Activated T-helper 1 cell treated with anti-CD3 and anti-CD28 coated beads, Interleukin-12 subunit alpha, Interleukin-12 subunit beta, Interleukin-2, Interleukin-4 antibody, amounts not matched to agents 30 ng/mL and 10 ng/mL and 1 ng/mL, durations not matched to agents 14 hours and 24 hours and 36 hours (primary cell): Measurements from ENCODE around the gene PHF1. TPM values are rescaled to one million over a fixed set of nuclear protein-coding genes. Genes with fewer than 3 reads are reported as not detected.
A peak's percentile ranks its signal among the peaks of the same experiment; 100 is the strongest.

Source experiments
- DNase-seq: peaks from one replicate; pipeline ENCODE4 v3.0.0; 2021; ENCODE audit warnings: low spot score
- H3K27ac Mint-ChIP-seq: one replicate; pipeline ENCODE4 v1.8.0; 2021; ENCODE audit warnings: mild to moderate bottlenecking, mixed read lengths
- H3K27me3 Mint-ChIP-seq: one replicate; pipeline ENCODE4 v1.8.0; 2022; ENCODE audit warnings: mild to moderate bottlenecking, moderate library complexity, mixed read lengths; ENCODE audit not compliant: insufficient read depth
- H3K36me3 Mint-ChIP-seq: one replicate; pipeline ENCODE4 v1.8.0; 2021; ENCODE audit warnings: low read depth, mixed read lengths
- H3K4me1 Mint-ChIP-seq: one replicate; pipeline ENCODE4 v1.8.0; 2021; ENCODE audit warnings: low read depth, mixed read lengths
- H3K4me3 Mint-ChIP-seq: one replicate; pipeline ENCODE4 v1.8.0; 2021; ENCODE audit warnings: mild to moderate bottlenecking, moderate library complexity, mixed read lengths
- H3K9me3 Mint-ChIP-seq: one replicate; pipeline ENCODE4 v1.8.0; 2021; ENCODE audit warnings: mixed read lengths
- intact Hi-C: fragments of 100-400 bp; cut with micrococcal nuclease; formaldehyde crosslinking; loops from one replicate; pipeline ENCODE4 v1.15.1; 2024
- total RNA-seq: library from RNA; stranded (reverse); gene quantifications from 2 replicates; pipeline ENCODE4 v1.2.3, GENCODE V29; 2022

Gene PHF1
- total RNA-seq, 1 donor from 2014 or later: 38.8 TPM

GRCh38 chr6:33446356-33446755 lies 35.5 kb downstream of the PHF1 start:
- no peak for DNase-seq
- Mint-ChIP-seq H3K36me3 (peaks cover 43% of the 10 kb centered on the region), H3K27me3 (no peaks in the 10 kb centered on the region), H3K9me3 (no peaks in the 10 kb centered on the region), H3K4me1 (peaks cover 5% of the 10 kb centered on the region), H3K27ac (no peak overlapping the region), H3K4me3 (no peak overlapping the region)
- intact Hi-C loops: no loop called here

DNA sequence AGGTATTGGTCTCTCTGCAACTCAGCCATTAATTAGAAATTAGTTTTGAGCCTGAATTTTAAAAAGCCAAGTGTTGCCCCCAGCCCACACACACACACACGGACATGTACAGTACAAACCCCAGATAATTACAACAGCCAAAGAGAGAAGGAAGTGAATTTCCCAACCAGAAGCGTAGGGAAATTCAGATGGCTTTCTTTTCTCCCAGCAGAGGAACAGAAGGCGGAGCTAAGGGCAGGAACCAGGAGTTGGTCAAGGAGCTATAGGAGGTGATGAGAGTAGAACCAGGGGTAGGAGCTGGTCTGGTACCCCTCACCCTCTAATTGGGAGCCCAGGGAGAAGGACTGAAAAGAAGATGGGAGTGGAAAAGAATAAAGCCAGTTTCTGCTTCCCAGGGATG lies 39.6 kb downstream of the PHF1 start:
- H3K27ac Mint-ChIP-seq: no peak overlapping the region
- no peak for DNase-seq
- no peaks in the 10 kb centered on the region for H3K9me3 Mint-ChIP-seq
- peaks cover 22% of the 10 kb centered on the region for H3K4me1 Mint-ChIP-seq
- no peak overlapping the region for H3K4me3 Mint-ChIP-seq
- no peaks in the 10 kb centered on the region for H3K27me3 Mint-ChIP-seq
- intact Hi-C loops: loop anchor here (10.0 kb wide), 1 partner anchor 244 kb away; no protein-coding TSS in a partner anchor
- H3K36me3 Mint-ChIP-seq: peaks cover 37% of the 10 kb centered on the region

DNA sequence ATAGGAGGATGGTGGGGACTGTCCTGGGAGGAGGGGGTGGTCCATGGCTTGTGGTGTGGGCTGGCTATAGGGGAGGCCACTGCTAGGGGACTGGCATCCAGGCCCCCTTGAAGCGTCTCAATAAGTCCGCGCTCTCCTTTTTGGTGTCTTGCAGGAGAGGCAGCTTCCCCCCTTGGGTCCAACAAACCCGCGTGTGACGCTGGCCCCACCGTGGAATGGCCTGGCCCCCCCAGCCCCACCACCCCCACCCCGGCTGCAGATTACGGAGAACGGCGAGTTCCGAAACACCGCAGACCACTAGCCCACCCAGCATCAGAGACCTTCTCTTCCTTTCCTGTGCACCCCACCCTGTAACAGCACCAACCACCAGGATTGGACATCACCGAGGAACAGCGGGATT lies 40.8 kb downstream of the PHF1 start:
- no peak for DNase-seq
- Mint-ChIP-seq H3K4me3 (no peak overlapping the region), H3K9me3 (no peaks in the 10 kb centered on the region), H3K27me3 (no peaks in the 10 kb centered on the region), H3K36me3 (peaks cover 40% of the 10 kb centered on the region), H3K4me1 (peaks cover 29% of the 10 kb centered on the region), H3K27ac (no peak overlapping the region)
- intact Hi-C loops: loop anchor here (10.0 kb wide), 1 partner anchor 243 kb away; no protein-coding TSS in a partner anchor

DNA sequence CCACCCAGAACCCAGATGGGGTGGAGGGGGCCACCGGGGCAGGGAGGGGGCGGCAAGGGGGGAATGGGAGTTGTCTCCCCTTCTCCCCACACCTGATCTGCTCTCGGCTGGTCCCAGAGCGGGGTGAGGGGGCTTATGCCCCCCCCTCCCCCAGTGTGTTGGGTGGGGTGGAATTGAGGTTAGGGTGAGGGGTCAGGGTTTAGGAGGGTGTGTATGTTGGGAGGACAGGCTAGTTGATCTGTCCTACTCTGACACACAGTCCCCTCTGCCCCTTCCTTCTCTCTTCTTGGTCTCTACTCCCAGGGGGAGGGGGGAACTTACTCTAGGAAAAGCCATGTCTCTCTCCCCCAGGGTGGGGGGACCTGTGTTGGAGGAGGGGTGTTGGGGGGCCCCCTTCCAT lies 41.7 kb downstream of the PHF1 start:
- Mint-ChIP-seq H3K27ac (no peak overlapping the region), H3K4me1 (peaks cover 38% of the 10 kb centered on the region), H3K36me3 (peaks cover 41% of the 10 kb centered on the region), H3K9me3 (no peaks in the 10 kb centered on the region), H3K27me3 (no peaks in the 10 kb centered on the region), H3K4me3 (no peak overlapping the region)
- intact Hi-C loops: loop anchor here (10.0 kb wide), 1 partner anchor 242 kb away; no protein-coding TSS in a partner anchor
- no peak for DNase-seq

DNA sequence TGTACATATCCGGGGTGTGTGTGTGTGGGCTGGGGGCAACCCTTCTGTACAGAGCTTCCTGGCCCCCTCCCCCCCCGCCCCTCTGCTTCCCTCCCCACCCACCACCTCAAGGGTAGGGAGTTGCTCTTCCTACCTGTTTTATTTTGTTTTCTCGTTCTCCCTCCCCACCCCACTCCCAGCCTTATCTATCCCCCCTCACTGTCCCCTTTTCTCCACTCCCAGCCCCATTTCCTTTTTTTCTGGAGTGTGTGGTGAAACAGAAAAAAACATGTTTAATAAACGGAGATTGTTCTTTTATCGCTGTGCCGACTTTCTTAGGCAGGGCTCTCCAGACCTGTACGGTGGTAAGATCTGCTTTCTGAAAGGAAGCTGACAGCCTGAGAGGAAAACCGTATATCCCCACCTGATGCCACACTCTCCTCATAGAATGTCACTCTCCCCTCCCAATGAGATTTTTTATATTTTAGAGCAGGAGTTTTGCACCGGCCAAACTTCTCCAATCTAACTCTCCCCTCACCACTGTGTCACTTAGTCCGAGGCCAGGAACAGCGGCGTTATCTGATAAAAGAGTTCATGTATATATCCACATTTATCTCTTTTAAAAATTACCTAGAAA lies 42.7 kb downstream of the PHF1 start:
- Mint-ChIP-seq H3K4me1 (peaks cover 38% of the 10 kb centered on the region), H3K36me3 (peaks cover 36% of the 10 kb centered on the region), H3K27me3 (no peaks in the 10 kb centered on the region), H3K4me3 (peak overlapping the region; percentile 95), H3K27ac (peak overlapping the region; percentile 88), H3K9me3 (no peaks in the 10 kb centered on the region)
- DNase-seq: no peak
- intact Hi-C loops: loop anchor here (1.0 to 10.0 kb wide), 13 partner anchors 22 to 258 kb away; partner anchors contain the start of genes BAK1, ITPR3, KIFC1 and PFDN6

DNA sequence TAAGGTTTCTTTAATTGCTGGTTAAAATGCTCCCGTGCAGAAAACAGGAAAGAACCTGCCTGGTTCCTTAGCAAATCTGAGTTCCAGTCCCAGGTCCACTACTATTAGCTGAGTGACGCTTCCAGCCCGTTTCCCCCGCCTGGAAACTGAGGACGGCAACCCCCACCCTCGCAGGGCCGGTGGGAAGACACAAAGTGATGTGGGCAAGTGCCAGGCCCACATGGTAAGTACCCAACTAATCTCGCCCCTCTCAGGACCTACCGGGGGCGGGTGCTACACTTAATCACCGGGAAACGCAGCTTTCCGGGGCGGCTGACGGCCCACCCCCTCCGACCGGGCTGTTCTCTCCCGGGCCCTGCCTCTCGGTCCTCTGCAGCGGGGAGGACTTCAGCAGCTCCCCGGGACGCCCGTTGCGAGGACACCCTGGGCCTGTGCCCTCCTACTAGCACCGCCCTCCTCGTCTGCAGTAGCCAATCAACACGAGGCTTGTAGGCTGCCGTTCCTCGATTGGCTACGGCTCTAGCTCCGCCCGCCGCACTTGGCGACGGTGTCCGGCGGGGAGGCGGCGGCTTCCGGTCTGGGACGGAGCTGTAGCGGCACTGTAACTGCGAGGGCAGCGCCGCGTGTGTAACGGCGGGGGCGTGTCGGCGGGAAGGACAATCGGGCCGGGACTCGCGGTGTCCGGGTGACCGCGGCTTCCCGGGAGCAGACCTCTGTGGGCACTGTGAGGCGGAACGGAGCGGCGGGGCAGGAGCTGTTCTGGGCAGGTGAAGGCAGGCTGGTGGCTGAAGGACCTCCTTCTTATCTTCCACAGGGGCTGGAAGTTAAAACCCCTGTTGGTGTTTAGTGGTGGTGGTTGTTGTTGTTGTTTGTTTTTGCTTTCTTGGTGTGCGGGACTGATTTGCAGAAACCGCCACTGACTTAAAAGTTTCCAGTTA lies 43.5 kb downstream of the PHF1 start, which contains the start of gene ZBTB9:
ZBTB9 (plus strand) TSS at position 568 of the 938 bp plus-strand sequence. CDS start 525 bp downstream, outside the sequence.
- Mint-ChIP-seq H3K27ac (peak within 1 kb of the TSS; percentile 88), H3K9me3 (no peaks in the 10 kb centered on the region)
- peak; percentile 96 for DNase-seq

DNA sequence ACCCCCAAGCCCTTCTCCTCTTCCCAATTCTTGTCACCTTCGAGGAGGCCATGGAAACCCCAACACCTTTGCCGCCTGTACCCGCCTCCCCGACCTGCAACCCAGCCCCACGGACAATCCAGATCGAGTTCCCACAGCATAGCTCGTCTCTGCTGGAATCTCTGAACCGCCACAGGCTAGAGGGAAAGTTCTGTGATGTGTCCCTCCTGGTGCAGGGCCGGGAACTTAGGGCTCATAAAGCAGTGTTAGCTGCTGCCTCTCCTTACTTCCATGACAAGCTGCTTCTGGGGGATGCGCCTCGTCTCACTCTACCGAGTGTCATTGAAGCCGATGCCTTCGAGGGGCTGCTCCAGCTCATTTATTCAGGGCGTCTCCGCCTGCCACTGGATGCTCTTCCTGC lies 44.2 kb downstream of the PHF1 start:
- intact Hi-C loops: loop anchor here (2.0 to 10.0 kb wide), 2 partner anchors 166 to 240 kb away; partner anchors contain the start of gene ITPR3
- Mint-ChIP-seq H3K27ac (peak overlapping the region; percentile 88), H3K27me3 (no peaks in the 10 kb centered on the region), H3K9me3 (no peaks in the 10 kb centered on the region), H3K4me3 (peak overlapping the region; percentile 95), H3K4me1 (peaks cover 42% of the 10 kb centered on the region), H3K36me3 (peaks cover 29% of the 10 kb centered on the region)
- DNase-seq: no peak

More for the DNA sequence above, 43.5 kb downstream of the PHF1 start, which contains the start of gene ZBTB9:
- H3K27me3 Mint-ChIP-seq: no peaks in the 10 kb centered on the region
- peaks cover 42% of the 10 kb centered on the region for H3K4me1 Mint-ChIP-seq
- peak within 1 kb of the TSS; percentile 95 for H3K4me3 Mint-ChIP-seq
- H3K36me3 Mint-ChIP-seq: peaks cover 31% of the 10 kb centered on the region
- intact Hi-C loops: loop anchor here (1.0 to 10.0 kb wide), 13 partner anchors 23 to 257 kb away; partner anchors contain the start of genes BAK1, ITPR3, KIFC1 and PFDN6

GRCh38 chr6:33456156-33456555 lies 45.3 kb downstream of the PHF1 start:
- no peaks in the 10 kb centered on the region for H3K27me3 Mint-ChIP-seq
- intact Hi-C loops: loop anchor here (10.0 kb wide), 1 partner anchor 239 kb away; no protein-coding TSS in a partner anchor
- H3K9me3 Mint-ChIP-seq: no peaks in the 10 kb centered on the region
- no peak for DNase-seq
- H3K36me3 Mint-ChIP-seq: peaks cover 29% of the 10 kb centered on the region
- peak overlapping the region; percentile 95 for H3K4me3 Mint-ChIP-seq
- no peak overlapping the region for H3K27ac Mint-ChIP-seq
- H3K4me1 Mint-ChIP-seq: peaks cover 37% of the 10 kb centered on the region

- no peak for DNase-seq
- intact Hi-C loops: loop anchor here (10.0 kb wide), 1 partner anchor 236 kb away; no protein-coding TSS in a partner anchor
- Mint-ChIP-seq H3K4me3 (no peak overlapping the region), H3K27ac (no peak overlapping the region), H3K4me1 (peaks cover 27% of the 10 kb centered on the region), H3K27me3 (peaks cover 9% of the 10 kb centered on the region), H3K36me3 (peaks cover 27% of the 10 kb centered on the region), H3K9me3 (no peaks in the 10 kb centered on the region)
Observed at GRCh38 chr6:33458676-33459075, 47.9 kb downstream of the PHF1 start.

DNA sequence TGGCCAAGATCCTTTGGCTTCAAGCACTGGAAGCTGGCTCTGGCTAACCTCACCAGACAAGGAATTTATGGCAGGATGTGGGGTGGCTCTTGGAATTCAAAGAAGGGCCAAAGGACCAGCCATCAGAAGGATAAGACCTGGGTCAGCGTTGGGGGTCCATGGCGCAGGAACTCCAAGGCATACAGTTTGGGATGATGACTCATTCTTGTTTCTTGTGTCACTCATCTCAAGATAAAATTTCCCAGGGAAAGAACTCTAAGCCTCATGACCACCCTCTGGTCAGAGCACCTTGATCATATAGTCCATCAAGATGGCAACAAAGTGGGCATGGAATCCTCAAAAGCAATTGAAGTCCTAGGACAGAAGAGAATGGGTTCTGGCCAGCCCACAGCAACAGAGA lies 48.4 kb downstream of the PHF1 start:
- no peak for DNase-seq
- H3K36me3 Mint-ChIP-seq: peaks cover 25% of the 10 kb centered on the region
- no peak overlapping the region for H3K27ac Mint-ChIP-seq
- H3K27me3 Mint-ChIP-seq: peaks cover 11% of the 10 kb centered on the region
- H3K4me1 Mint-ChIP-seq: peaks cover 24% of the 10 kb centered on the region
- intact Hi-C loops: loop anchor here (10.0 kb wide), 1 partner anchor 236 kb away; no protein-coding TSS in a partner anchor
- H3K4me3 Mint-ChIP-seq: no peak overlapping the region
- no peaks in the 10 kb centered on the region for H3K9me3 Mint-ChIP-seq
